ENCODE data around the gene TMED5.
"Not testable (repeated sequence)": the region's sequence is repeated elsewhere in the genome, so short reads cannot be mapped to it uniquely, and the experiment has no call there.

TMED5 gene

DNA sequence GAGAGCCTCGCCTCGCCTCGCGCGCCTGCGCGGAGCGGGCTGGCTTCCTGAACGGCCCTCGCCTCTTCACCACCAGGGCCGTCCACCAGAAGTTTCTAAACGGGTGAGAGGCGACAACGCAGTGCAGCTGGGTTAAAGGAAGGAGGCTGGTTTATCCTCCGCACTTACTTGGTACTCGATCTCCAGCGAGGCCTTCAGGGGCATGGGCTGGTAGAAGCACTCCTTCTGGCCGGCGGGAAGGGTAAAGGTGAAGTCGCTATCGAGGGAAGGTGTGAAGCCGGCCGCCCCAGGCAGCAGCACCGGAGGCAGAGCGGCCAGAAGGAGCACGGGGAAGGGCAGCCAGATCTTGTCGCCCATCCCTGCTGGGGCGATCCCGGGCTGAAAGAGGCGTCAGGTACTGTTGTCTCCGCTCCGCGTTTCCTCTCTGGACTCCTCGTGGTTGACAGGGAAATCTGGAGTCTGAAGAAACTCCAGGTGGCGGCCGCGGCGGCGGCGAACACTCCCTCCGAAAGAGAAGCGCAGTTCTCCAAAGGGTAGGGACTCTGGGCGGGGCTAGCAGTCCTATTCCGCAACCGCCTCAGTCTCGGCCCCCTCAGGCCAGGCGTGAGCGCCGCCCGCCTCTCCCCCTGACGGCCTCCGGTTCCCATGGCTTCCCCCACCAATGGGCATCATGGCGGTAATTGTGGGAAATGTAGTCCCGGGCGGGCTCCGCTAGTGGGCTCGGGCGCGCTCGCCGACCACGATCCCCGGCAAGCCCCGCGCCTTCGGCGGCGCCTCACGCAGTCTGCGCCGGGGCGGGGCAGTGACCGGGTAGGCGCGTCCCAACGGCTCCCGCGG lies at the start of gene TMED5:
Gene TMED5 (minus strand): TSS at position 528 of the 837 bp plus-strand sequence. CDS start 171 bp downstream, at position 357.
- peak; percentile 98 for DNase-seq

DNA sequence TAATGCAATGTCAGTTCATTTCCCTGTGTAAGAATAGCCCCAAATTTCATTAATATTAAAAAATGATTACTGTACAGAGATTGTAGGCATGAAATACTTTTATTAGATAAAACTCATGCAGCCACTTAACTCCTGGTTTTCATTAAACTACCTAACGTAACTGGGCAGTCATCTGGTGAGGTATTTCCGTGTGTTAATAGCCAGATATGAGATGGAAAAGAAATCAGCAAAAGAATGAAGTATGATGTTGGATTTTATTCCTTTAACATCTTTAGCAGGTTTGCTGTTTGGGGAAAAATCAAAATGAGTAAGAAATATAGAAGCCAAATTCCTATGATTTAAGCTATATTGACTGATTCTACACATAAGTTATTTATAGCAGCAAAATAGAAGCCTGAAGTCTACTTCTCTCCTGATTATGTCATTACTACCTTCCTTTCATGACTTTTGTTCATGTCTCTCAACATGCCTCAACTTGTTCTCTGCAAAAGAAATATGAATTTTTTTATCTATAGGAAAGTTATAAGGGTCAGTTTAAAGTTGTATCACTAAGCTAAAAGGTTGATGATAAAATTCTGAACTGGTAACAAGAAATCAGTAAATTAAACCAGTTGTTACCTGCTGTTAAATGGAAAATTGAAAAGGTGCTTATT lies 42.9 kb upstream of the TMED5 start:
- no peak for DNase-seq

DNA sequence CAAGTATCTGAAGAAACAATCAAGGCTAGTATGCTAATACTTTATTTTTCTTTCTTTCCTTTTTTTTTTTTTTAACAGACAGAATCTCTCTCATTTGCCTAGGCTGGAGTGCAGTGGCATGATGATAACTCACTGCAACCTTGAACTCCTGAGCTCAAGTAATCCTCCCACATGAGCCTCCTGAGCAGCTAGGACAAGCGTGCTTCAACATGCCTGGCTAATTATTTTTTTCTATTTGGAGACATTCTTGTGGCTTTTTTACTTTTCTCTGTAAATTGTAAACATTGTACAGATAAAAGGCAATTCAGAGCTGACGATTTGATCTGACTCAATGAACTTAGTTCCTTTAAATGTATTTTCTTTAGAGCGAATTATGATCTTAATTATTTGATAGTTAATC lies 41.7 kb upstream of the TMED5 start:
- DNase-seq: no peak

DNA sequence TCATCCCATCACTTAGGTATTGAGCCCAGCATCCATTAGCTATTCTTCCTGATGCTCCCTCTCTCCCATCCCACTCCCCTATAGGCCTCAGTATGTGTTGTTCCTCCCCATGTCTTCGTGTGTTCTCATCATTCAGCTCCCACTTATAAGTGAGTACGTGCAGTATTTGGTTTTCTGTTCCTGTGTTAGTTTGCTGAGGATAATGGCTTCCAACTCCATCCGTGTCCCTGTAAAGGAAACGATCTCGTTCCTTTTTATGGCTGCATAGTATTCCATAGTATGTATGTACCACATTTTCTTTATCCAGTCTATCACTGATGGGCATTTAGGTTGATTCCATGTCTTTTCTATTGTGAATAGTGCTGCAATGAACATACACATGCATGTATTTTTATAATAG lies 40.5 kb upstream of the TMED5 start:
- not testable (repeated sequence) for DNase-seq

DNA sequence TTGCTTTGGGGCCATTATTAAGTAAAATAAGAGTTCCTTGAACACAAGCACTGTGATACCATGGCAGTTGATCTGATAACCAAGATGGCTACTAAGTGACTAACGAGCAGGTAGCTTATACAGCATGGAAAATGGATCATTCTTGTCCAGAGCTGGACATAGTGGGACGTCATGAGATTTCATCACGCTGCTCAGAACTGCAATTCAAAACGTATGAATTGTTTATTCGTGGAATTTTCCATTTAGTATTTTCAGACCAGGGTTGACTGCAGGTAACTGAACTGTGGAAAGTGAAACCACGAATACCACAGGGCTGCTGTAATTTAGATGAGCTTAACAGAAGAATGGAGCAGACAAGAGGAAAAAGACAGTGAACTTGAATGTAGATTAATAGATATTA lies 39.2 kb upstream of the TMED5 start:
- DNase-seq: peak; percentile 27

DNA sequence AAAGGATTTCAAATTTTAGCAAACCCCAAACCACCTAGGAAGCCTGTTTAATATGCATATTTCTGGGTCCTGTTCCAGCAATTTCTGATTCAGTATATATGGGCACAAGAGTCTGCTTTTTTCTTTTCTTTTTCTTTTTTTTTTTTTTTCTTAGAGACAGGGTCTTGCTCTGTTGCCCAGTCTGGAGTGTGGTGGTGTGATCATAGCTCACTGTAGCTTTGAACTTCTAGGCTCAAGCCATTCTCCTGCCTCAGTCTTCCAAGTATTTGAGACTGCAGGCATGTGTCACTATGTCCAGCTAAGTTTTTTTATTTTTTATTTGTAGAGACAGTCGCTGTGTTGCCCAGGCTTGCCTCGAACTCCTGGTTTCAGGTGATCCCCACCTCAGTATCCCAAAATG lies 35.1 kb upstream of the TMED5 start:
- DNase-seq: no peak

DNA sequence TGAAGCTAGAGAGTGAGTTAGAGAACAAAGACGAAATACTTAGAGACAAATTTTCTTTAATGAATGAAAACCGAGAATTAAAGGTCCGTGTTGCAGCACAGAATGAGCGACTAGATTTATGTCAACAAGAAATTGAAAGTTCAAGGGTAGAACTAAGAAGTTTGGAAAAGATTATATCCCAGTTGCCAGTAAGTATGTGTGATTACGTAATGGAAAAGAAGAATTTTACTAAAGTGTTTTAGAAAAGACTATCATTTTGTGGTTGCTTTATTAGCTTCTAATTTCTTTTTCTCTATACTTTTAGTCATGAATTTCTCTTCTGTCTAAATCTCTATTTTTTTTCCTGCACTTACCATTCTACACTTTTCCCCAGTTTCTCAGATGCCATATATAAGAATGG lies 27.0 kb upstream of the TMED5 start:
- no peak for DNase-seq

DNA sequence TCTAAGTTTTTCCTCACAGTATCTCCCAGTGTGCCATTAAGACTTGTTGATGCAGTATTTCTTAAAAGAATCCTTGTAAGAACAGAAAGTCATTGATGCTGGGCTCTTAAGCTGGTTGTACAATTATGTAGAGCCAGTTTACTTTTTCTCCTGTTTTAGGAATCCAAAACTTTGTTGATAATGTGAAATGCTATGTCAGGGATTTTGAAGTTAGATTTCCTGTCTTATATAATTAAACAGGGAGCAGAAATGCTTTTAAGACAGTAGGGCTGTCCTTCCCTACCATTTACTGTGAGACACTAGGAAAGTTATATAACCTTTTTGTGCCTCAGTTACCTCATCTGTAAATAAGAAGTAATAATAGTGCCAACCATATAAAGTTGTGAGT lies 26.3 kb upstream of the TMED5 start:
- no peak for DNase-seq

DNA sequence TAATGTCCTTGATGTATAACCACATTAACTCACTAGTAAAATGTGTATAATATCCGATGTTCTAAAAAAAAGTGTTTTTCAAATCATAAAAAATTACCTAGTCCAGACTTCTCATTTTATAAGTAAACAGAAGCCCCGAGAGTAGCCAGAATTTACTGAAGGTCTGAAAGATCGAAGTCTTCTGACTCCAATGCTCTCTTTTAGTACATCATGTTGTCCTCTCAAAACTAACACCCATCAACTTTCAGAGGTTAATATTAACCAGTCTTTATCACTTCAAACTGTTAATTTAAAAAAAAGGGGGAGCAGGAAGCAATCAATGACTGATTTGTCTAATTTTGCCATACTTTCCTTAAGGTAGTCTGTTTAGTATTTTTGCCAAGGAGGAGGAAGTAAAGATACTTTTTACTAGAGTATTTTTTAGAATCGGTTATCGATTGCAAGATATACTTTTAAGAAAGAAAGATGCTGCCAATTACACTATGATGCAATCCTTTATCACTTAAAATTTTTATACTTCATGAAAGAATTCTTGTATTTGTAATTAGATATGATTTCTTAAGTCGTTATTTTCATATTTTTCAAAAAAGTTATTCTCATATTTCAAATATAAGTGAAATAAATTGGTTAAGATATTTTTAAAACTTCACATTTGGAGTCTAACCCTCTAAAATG lies 25.8 kb upstream of the TMED5 start:
- no peak for DNase-seq

DNA sequence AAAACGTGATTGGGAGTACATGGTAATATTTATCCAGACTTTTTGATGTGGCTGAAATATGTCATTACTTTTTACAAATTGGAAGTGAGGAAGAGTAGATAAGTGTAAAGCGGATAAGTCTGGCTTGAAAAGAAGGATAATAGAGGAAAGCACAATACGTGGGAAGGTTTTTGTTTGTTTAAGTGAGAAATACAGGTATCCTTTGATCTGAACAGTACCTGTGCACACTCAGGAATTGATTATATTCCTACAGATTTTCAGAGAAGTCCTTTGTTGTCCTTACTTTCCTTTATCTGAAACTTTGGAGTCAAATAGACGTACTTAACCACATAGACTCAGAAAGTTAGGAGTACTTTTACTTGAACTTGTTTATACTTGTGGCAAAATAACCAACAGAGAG lies 20.5 kb upstream of the TMED5 start:
- no peak for DNase-seq

DNA sequence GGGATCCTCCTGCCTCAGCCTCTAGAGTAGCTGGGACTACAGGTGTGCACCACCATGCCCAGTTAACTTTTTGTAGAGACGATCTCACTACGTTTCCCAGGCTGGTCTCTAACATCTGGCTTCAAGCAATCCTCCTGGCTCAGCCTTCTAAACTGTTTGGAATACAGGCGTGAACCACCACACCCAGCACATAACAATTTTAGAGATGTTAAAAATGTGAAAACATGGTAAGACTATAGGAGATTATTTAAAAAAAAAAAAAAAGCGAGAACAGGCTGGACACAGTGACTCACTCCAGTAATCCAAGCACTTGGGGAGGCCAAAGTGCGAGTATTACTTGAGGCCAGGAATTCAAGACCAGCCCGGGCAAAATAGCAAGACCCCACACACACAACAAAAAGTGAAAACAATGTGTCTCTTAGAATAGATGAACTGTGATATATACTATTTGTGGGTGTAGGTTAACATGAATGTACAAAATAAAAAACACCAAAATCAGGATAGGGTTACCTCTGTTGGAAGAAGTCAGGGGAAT lies 19.9 kb upstream of the TMED5 start:
- DNase-seq: no peak

DNA sequence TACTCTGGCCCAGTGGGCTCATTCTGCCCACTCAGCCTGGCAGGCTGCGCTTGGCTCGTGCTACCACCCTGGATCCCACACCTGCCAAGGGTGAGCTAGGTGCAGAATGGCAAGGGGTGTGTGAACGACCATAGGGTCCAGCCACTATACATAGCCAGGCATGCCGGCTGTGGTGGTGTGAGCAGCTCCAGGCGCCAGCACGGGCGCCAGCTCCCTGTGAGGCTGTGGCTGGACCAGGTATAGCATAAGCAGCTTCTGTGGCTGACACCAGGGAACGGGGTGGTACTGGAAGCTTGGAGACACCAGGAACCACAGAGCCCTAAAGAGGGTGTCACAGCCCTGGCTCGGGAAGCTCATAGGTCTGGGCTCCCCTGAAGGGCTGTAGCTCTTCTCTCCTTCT lies 18.9 kb upstream of the TMED5 start:
- no peak for DNase-seq

DNA sequence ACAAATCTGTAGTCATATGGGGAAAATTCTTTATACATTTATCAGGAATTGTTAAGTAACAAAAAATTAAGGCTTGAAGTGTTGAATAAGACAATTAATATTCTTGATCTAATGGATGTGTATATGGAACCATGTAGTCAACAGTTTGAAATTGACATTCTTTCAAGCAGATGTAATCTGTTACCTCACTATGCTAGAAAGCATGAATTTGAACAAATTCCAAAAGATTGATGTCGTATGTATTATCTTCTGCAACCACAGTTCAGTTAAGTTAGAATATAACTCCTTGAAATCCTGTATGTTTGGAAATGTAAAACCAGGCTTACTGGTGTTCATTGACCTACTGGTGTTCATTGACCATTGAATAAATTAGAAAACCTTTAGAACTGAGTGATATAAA lies 16.4 kb upstream of the TMED5 start:
- no peak for DNase-seq

DNA sequence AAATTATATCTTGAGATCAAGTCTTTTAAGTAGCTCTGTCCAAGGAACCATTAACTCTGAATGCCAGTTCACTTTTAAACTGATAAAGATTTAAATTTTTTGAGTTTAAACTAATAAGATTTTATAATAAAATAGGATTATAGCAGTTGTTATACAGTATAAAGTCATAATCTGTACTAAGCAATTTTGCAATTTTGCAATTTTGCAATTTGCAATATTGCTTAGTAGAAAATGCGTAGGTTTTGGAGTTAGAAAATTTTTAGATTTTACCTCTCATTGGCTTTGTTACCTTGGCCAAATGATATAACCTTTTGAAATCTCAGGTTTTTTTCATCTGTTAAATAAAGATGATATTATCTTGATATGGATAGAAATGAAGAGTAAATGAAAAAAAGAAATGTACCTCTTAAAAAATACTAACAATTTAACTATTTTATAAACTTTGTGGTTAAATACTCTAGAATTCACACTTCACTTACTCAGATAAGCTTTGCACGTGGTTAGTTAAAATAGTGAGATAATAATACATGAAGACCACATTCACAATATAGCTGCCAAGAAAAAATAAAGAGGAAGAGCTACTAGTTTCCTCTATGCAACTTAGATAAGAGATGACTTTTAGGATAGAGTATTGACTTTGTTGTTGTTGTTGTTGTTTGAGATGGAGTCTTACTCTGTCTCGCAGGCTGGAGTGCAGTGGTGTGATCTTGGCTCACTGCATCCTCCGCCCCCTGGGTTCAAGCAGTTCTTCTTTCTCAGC lies 14.2 kb upstream of the TMED5 start:
- no peak for DNase-seq

DNA sequence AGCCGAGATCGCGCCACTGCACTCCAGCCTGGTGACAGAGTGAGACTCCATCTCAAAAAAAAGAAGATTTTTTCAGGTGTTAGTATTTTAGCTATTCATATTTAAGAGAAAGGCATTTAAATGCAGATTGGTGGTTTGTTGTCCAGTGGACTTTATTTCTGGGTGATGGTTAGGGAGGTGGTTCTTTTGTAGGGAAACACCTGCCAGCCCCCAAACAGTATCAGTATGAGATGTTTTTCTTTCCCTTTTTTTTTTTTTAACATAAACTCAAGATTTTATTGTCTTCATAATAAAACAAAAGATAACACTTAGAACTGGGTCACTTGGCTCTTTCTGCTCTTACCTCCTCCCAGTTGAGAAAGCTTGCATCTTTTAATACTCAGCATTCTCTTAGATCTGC lies 10.2 kb upstream of the TMED5 start:
- no peak for DNase-seq

DNA sequence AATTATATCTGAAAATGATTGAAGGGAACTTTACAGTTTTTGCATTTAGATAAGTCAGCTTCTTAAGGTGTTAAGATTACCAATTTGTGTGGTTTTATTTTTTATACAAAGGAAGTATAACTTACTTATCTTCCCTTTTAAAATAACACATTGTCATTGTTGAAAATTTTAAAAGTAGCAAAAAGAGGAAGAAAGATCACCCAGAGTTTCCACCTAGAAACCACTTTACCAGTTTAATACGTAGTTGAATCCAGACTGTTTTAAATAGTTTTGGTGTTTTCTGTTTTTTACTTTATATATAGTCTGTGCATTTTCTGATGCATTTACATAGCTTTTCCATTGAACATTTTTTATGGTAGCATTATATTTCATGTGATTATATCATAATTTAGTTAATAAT lies 6.5 kb upstream of the TMED5 start:
- DNase-seq: no peak

DNA sequence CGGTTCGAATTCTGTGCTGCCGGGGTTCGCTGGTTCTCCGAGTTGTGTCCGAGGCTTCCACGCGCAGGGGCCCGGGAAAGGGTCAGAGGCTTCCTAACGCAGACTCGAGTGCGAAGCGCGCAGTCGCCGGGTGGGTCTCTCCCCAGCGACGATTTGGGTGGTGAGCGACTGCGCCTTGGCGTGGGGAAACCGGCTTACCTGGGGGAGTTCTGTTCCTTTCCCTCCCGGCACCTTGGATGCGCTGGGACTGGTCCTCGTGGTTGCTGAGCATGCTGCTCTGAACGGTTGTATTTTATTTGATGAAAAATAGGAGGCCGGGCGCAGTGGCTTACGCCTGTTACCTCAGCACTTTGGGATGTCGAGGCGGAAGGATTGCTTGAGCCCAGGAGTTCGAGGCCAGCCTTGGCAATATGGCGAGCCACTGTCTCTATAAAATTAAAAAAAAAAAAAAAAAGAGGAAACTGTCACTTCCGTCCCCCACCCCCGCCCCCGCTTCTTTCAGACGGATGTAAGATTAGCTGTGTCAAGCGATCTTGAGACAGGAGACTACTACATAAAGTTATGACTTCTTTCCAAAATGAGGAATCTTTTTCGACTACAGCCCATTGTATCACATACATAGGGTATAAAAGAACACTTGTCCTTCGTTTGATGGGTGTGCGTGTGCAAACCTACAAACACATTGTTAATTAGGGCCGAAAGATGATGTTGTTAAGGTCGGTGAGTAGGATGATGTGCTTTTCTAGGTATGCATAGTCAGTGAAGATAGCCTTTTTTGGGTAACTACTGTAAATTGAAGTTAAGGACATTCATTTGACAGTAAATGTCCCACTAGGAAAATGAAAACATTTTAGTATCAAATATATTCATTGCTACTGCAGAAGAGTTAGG lies 755 bp upstream of the TMED5 start, which contains the start of gene CCDC18:
Gene CCDC18 (plus strand): TSS at position 2 of the 891 bp plus-strand sequence. CDS start 2,638 bp downstream, outside the sequence.
- peak; percentile 49 for DNase-seq

DNA sequence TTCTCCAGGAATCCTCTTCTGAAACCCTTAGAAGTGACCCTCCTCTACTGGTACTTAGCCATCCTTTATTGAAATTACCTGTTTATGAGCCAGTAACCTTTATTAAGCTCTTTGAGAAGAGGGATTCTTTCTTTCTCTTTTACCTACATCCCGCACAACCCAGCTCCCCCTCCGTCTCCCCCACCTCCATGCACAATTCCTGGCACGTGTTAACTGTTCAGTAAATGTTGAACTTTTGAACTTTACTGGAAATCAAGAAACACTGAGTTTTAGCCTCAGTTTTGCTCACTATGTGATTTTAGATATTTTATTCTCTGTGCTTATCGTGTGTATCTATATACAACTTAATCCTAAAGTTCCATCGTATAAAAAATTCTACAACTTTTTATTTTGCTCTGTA lies 1.8 kb downstream of the TMED5 start:
- no peak for DNase-seq

DNA sequence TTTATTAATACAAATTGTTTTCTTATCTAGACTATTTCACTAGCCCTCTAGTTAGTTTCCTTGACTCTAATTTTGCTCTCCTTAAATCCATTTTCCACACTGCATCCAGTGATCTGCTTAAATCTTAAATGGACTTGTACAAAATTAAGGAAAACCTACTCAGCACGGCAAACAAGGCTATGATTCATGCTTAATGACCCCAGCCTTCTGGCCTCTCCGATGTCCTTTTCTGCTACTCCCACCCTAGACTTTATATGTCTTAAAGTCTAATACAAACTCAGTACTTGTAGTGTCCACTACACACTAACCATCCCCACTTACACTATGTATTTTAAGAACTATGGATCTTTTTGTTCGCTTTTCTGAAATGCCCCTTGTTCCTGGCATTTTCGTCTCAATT lies 2.2 kb downstream of the TMED5 start:
- DNase-seq: no peak

DNA sequence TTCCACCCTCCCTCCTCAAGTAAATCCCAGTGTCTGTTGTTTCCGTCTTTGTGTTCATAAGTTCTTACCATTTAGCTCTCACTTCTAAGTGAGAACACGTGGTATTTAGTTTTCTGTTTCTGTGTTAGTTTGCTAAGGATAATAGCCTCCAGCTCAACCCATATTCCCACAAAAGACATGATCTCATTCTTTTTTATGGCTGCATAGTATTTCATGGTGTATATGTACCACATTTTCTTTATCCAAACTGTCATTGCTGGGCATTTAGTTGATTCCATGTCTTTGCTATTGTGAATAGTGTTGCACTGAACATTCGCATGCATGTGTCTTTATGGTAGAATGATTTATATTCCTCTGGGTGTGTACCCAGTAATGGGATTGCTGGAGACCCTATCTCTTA lies 5.6 kb downstream of the TMED5 start:
- not testable (repeated sequence) for DNase-seq

DNA sequence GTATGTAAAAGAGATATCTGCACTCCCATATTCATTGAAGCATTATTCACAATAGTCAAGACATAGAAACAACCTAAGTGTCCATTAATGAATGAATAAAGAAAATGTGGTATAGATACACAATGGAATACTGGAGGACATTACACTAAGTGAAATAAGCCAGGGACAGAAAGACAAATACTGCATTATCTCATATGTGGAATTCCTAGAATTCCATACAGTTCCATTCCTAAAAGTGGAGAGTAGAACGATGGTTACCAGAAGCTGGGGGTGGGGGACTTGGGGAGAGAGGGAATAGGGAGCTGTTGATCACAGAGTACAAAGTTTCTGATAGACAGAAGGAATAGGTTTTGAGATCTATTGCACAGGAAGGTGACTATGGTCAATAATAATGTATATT lies 7.4 kb downstream of the TMED5 start:
- DNase-seq: no peak

DNA sequence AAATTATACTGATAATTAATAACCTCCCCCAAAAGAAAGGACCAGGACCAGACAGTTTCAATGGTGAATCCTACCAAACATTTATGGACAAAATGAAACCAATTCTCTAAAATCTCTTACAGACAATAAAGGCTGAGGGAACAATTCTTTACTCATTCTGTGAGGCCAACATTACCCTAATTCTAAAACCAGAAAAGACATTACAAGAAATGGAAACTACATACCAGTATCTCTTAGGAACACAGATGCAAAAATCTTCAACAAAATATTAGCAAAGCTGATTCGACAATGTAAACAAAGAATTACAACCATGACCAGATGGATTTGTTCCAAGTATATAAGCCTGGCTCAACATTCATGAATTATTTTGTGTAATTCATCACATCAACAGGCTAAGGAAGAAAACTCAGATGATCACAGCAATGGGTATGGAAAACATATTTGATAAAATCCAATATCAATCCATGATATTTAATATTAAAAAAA lies 8.6 kb downstream of the TMED5 start:
- DNase-seq: no peak
